Smooth muscle cell (in vitro differentiated cells): ENCODE data around the gene MPPED2. TPM values are rescaled to one million over a fixed set of nuclear protein-coding genes. Genes with fewer than 3 reads are reported as not detected.

Source experiments
- DNase-seq: peaks from one replicate; lab custom pipeline; 2025; ENCODE audit not compliant: unreplicated experiment; lab: John Stamatoyannopoulos, UW
- H2AFZ ChIP-seq: fragments of 200-600 bp; sonication (generic); 2 replicates; pipeline ENCODE4 v1.6.0; 2016; ENCODE audit warnings: antibody characterized with exemption, low read depth, mild to moderate bottlenecking
- H3F3A ChIP-seq: fragments of 200-600 bp; sonication (generic); 2 replicates; pipeline ENCODE4 v1.6.0; 2017; ENCODE audit warnings: antibody characterized with exemption, low read depth
- H3K27ac ChIP-seq: fragments of 200-600 bp; sonication (generic); 2 replicates; pipeline ENCODE4 v1.5.1; 2016; ENCODE audit warnings: low read depth, mild to moderate bottlenecking
- H3K27me3 ChIP-seq: fragments of 200-600 bp; sonication (generic); 2 replicates; pipeline ENCODE4 v1.6.1; 2016; ENCODE audit warnings: low read depth, mild to moderate bottlenecking
- H3K36me3 ChIP-seq: fragments of 200-600 bp; sonication (generic); 2 replicates; pipeline ENCODE4 v1.5.1; 2016; ENCODE audit warnings: low read depth
- H3K4me1 ChIP-seq: fragments of 200-600 bp; sonication (generic); 2 replicates; pipeline ENCODE4 v1.5.1; 2016; ENCODE audit warnings: low read depth
- H3K4me2 ChIP-seq: fragments of 200-600 bp; sonication (generic); 2 replicates; pipeline ENCODE4 v1.6.0; 2016; ENCODE audit warnings: mild to moderate bottlenecking
- H3K4me3 ChIP-seq: fragments of 200-600 bp; sonication (generic); 2 replicates; pipeline ENCODE4 v1.5.1; 2016; ENCODE audit warnings: mild to moderate bottlenecking
- H3K79me2 ChIP-seq: fragments of 200-600 bp; sonication (generic); 2 replicates; pipeline ENCODE4 v1.6.0; 2016; ENCODE audit warnings: low read depth, mild to moderate bottlenecking
- H3K9ac ChIP-seq: fragments of 200-600 bp; sonication (generic); 2 replicates; pipeline ENCODE4 v1.6.0; 2016; ENCODE audit warnings: low read depth
- H3K9me3 ChIP-seq: fragments of 200-600 bp; sonication (generic); replicated peaks from 2 replicates; pipeline ENCODE4 v1.5.1; 2016; ENCODE audit warnings: low read depth
- H4K20me1 ChIP-seq: fragments of 200-600 bp; sonication (generic); 2 replicates; pipeline ENCODE4 v1.6.0; 2016; ENCODE audit warnings: low read depth
- WGBS: methylation state at CpG from one replicate; pipeline ENCODE4 v1.1.7; 2016; ENCODE audit warnings: low lambda C conversion rate; 5-methylcytosine and 5-hydroxymethylcytosine counted together
- polyA plus RNA-seq: library from polyadenylated mRNA; unstranded; fragments of >200 nt; fragmentation: Nextera tagmentation; extraction: Ambion mirVana; gene quantifications from 2 replicates; pipeline ENCODE4 v1.2.1, GENCODE V29; 2016
- total RNA-seq: library from RNA; depleted of rRNA; stranded (reverse); fragments of >200 nt; gene quantifications from 2 replicates; pipeline ENCODE4 v1.2.3, GENCODE V29; 2014
- TF ChIP-seq, protein P1 (sequence below): fragments of 200-600 bp; sonication (generic); IDR thresholded peaks from 2 replicates; pipeline ENCODE4 v1.5.1; 2017; ENCODE audit warnings: borderline replicate concordance, mild to moderate bottlenecking, antibody characterized with exemption; ENCODE audit not compliant: insufficient read depth, poor library complexity, severe bottlenecking

The MPPED2 gene
- total and polyA plus RNA-seq, 2 experiments from 2014 or later, result 0.82 to 1.4 TPM

DNA sequence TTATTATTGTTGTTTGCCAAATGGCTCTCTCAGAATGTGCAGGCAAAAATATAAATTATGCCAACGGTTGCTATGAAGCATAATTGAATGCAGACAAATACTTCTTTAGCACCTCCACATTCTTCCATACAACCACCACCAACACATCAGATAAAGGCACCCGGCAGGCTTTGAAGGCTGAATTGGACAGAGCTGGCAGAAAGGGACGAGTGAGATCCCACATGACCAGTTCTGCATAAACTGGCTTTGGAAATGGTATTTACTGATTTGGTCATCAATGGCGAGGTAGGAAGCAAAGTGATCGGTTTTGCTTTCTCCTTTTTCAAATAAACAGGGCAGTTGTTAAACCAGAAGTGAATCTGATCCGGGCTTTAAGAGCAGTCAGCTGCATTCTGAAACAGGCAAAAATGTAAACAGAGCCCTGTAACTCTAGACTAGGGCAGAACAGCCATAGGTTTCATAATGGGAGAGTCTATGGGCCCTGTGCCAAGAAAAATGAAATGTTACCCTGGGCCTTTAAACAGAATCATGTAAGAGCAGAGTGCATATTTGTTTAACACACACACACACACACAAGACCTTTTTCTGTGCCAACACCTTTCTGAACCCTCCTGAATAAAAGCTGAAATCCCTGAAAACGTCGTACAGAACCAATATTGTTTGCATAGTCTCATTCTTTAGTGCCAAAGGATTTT lies 97.7 kb downstream of the MPPED2 start:
- H3K4me2 ChIP-seq, result peak overlapping the region; percentile 77
- H2AFZ ChIP-seq, result peak overlapping the region; percentile 87
- no peaks in the 10 kb centered on the region for H4K20me1 ChIP-seq
- no peaks in the 10 kb centered on the region for H3F3A ChIP-seq
- H3K9me3 ChIP-seq, result no peaks in the 10 kb centered on the region
- TF ChIP-seq, protein P1, sequence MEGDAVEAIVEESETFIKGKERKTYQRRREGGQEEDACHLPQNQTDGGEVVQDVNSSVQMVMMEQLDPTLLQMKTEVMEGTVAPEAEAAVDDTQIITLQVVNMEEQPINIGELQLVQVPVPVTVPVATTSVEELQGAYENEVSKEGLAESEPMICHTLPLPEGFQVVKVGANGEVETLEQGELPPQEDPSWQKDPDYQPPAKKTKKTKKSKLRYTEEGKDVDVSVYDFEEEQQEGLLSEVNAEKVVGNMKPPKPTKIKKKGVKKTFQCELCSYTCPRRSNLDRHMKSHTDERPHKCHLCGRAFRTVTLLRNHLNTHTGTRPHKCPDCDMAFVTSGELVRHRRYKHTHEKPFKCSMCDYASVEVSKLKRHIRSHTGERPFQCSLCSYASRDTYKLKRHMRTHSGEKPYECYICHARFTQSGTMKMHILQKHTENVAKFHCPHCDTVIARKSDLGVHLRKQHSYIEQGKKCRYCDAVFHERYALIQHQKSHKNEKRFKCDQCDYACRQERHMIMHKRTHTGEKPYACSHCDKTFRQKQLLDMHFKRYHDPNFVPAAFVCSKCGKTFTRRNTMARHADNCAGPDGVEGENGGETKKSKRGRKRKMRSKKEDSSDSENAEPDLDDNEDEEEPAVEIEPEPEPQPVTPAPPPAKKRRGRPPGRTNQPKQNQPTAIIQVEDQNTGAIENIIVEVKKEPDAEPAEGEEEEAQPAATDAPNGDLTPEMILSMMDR, result no peak
- no peaks in the 10 kb centered on the region for H3K36me3 ChIP-seq
- peak overlapping the region; percentile 41 for H3K4me3 ChIP-seq
- no peak overlapping the region for H3K9ac ChIP-seq
- no peaks in the 10 kb centered on the region for H3K27me3 ChIP-seq
- no peak for DNase-seq
- H3K4me1 ChIP-seq, result peaks cover 23% of the 10 kb centered on the region
- 39% methylated on average over 8 of the region's 8 CpGs for WGBS
- H3K79me2 ChIP-seq, result no peaks in the 10 kb centered on the region
- H3K27ac ChIP-seq, result no peak overlapping the region

DNA sequence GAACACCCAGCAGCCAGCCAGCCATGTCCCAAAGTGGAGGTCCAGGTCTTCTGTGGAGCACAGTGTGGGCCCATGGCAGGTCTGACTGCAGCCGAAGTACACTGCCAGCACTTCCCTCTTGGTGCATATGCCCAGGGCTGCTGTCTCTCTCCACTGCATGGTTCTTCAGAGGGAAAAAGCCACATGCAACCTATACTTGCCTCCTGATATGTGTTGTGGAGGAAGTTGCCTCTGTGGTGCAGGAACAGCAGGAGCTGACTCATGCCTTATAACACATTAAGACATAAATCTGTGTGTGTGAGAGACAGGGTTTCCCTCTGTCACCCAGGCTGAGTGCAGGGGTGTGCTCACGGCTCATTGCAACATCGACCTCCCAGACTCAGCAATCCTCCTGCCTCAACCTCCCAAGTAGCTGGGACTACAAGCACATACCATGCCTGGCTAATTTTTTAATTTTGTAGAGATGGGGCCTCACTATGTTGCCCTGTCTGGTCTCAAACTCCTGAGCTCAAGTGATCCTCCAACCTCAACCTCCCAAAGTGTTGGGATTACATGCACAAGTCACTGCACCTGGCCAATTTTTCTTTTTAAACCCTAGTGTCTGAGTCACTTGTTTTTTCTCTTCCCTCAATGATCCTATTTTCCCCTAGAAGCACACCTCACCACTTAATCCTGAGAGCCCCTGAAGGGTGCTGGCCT lies 98.8 kb downstream of the MPPED2 start:
- no peak overlapping the region for H3K9ac ChIP-seq
- no peaks in the 10 kb centered on the region for H3K9me3 ChIP-seq
- peak overlapping the region; percentile 77 for H3K4me2 ChIP-seq
- 49% methylated on average over 3 of the region's 3 CpGs for WGBS
- peaks cover 26% of the 10 kb centered on the region for H3K4me1 ChIP-seq
- no peaks in the 10 kb centered on the region for H3F3A ChIP-seq
- TF ChIP-seq, protein P1, result no peak
- no peaks in the 10 kb centered on the region for H3K79me2 ChIP-seq
- no peak overlapping the region for H3K27ac ChIP-seq
- DNase-seq, result no peak
- no peak overlapping the region for H3K4me3 ChIP-seq
- H3K36me3 ChIP-seq, result no peaks in the 10 kb centered on the region
- no peak overlapping the region for H2AFZ ChIP-seq
- H4K20me1 ChIP-seq, result no peaks in the 10 kb centered on the region
- H3K27me3 ChIP-seq, result no peaks in the 10 kb centered on the region

DNA sequence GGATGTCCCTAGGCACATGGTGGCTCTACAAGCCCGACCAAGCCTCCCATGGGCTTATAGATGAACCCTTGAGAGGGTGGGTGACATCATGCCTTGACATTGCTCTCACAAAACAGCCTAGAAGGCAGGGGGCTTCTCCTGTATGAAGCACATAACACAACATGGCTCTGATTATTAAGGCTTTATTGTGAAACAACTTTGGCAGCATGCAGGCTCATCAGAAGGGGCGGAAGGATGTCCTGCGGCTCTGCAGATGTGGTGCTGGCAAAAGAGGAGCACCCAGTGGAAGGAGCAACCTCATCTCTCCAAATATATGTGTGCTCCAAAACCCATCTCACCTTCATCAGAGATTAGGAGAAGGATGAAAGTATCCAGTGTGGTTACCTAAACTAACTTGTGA lies 100.4 kb downstream of the MPPED2 start:
- 98% methylated on average over 3 of the region's 3 CpGs for WGBS
- DNase-seq, result no peak
- H4K20me1 ChIP-seq, result no peaks in the 10 kb centered on the region

More for the DNA sequence above, 100.4 kb downstream of the MPPED2 start:
- no peaks in the 10 kb centered on the region for H3F3A ChIP-seq
- no peaks in the 10 kb centered on the region for H3K9me3 ChIP-seq
- no peaks in the 10 kb centered on the region for H3K27me3 ChIP-seq
- no peak overlapping the region for H2AFZ ChIP-seq
- no peak overlapping the region for H3K27ac ChIP-seq
- no peak overlapping the region for H3K4me3 ChIP-seq
- TF ChIP-seq, protein P1, result no peak
- no peak overlapping the region for H3K4me2 ChIP-seq
- H3K4me1 ChIP-seq, result peaks cover 40% of the 10 kb centered on the region
- no peaks in the 10 kb centered on the region for H3K36me3 ChIP-seq
- no peaks in the 10 kb centered on the region for H3K79me2 ChIP-seq
- H3K9ac ChIP-seq, result no peak overlapping the region
